GM19467 (cell line): Measurements from ENCODE around the gene ZNF609.

Source experiments
- ATAC-seq: cut with Tn5 transposase; IDR thresholded peaks from one replicate; pipeline ENCODE4 v1.9.1; 2021; ENCODE audit warnings: mild to moderate bottlenecking, moderate library complexity; ENCODE audit not compliant: unreplicated experiment

ZNF609 gene

GRCh38 chr15:64460206-64460723 lies at the start of gene ZNF609:
ZNF609 (plus strand) TSS chr15:64460578; CDS start chr15:64499420, 38,842 bp downstream.
- ATAC-seq: peak; percentile 48

GRCh38 chr15:64412216-64412615 lies 48.2 kb upstream of the ZNF609 start:
- ATAC-seq: no peak

- ATAC-seq: no peak
Measured at GRCh38 chr15:64422697-64423096, 37.7 kb upstream of the ZNF609 start.

GRCh38 chr15:64423970-64424369 lies 36.4 kb upstream of the ZNF609 start:
- ATAC-seq: no peak

GRCh38 chr15:64425221-64425620 lies 35.2 kb upstream of the ZNF609 start:
- ATAC-seq: no peak

- ATAC-seq: no peak
Measured at GRCh38 chr15:64426845-64427465, 33.4 kb upstream of the ZNF609 start.

GRCh38 chr15:64429448-64429847 lies 30.9 kb upstream of the ZNF609 start:
- ATAC-seq: no peak

- no peak for ATAC-seq
Measured at GRCh38 chr15:64430000-64430735, 30.2 kb upstream of the ZNF609 start.

- no peak for ATAC-seq
Measured at GRCh38 chr15:64437982-64438381, 22.4 kb upstream of the ZNF609 start.

- no peak for ATAC-seq
Measured at GRCh38 chr15:64438653-64439447, 21.5 kb upstream of the ZNF609 start.

GRCh38 chr15:64441852-64442251 lies 18.5 kb upstream of the ZNF609 start:
- ATAC-seq: no peak

- ATAC-seq: no peak
Measured at GRCh38 chr15:64443016-64443415, 17.4 kb upstream of the ZNF609 start.

- ATAC-seq: no peak
Measured at GRCh38 chr15:64443747-64444621, 16.4 kb upstream of the ZNF609 start.

- ATAC-seq: no peak
Measured at GRCh38 chr15:64444836-64445235, 15.5 kb upstream of the ZNF609 start.

- no peak for ATAC-seq
Measured at GRCh38 chr15:64447536-64448315, 12.7 kb upstream of the ZNF609 start.

GRCh38 chr15:64452988-64453688 lies 7.2 kb upstream of the ZNF609 start:
- ATAC-seq: no peak

- ATAC-seq: no peak
Measured at GRCh38 chr15:64453689-64454037, 6.7 kb upstream of the ZNF609 start.

- ATAC-seq: no peak
Measured at GRCh38 chr15:64454282-64454681, 6.1 kb upstream of the ZNF609 start.

- no peak for ATAC-seq
Measured at GRCh38 chr15:64455961-64456371, 4.4 kb upstream of the ZNF609 start.
